Gastroesophageal sphincter (tissue), 3 donors: ENCODE data around the gene ITGA5.

Experiments
- CTCF ChIP-seq, 4 experiments: fragments of 200-600 bp in 2 of 4; fragments of 450-650 bp in 2 of 4; sonication (generic) in 1 of 4; IDR thresholded peaks; one replicate each; pipeline ENCODE4 v1.5.1; 2017 to 2019; ENCODE audit warnings: antibody characterized with exemption in 4 of 4, mild to moderate bottlenecking in 2 of 4, moderate library complexity in 2 of 4
- EP300 ChIP-seq: sonication (generic); formaldehyde crosslinking; IDR thresholded peaks from one replicate; pipeline ENCODE4 v1.6.1; 2017; ENCODE audit warnings: antibody characterized with exemption, mild to moderate bottlenecking
- POLR2A ChIP-seq, 2 donors: fragments of 450-650 bp; IDR thresholded peaks; one replicate each; pipeline ENCODE4 v1.6.1; 2017; ENCODE audit warnings: antibody characterized with exemption in 2 of 2, mild to moderate bottlenecking in 2 of 2, moderate library complexity in 1 of 2

GRCh38 chr12:54352891-54353874 lies 65.9 kb downstream of the ITGA5 start:
- TF ChIP-seq EP300 (no peak), POLR2A (IDR thresholded peaks at IDR 0.05) (no peak), CTCF (IDR thresholded peaks at IDR 0.05) (no peak)
